Measurements from ENCODE around the gene TNS2.

DNA sequence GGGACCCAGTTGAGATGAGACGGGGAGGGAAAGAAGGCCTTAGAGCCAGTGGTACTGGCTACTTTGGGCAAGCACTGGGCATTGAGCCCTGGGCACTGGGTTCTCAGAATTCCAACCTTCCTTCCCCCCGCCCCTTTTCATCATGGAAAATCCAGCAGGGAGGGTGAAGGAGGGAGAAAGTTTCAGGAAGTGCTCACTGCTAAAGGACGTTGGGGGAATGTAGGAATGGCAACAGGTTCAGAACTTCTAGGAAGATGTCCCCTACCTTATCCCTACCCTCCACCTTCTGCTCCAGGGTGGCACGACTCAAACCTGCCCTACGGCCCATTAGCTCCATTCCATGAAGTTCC lies 4.2 kb upstream of the TNS2 start:
- TF ChIP-seq POLR2A (IDR thresholded peaks at IDR 0.05; ENCODE audit: low read length) (no peak), GATA1 (IDR thresholded peaks at IDR 0.05; ENCODE audit: low read depth, low read length) (no peak)

Measured in erythroblast (primary cell).